Measurements from ENCODE around the gene MPP4. TPM values are rescaled to one million over a fixed set of nuclear protein-coding genes. Genes with fewer than 3 reads are reported as not detected.

MPP4 gene
- total RNA-seq, 1 experiment from 2014 or later, result not detected

- Mint-ChIP-seq H3K36me3 (ENCODE audit: insufficient read depth, unreplicated experiment) (no peaks in the 10 kb centered on the region), H3K4me3 (ENCODE audit: unreplicated experiment) (no peak overlapping the region), H3K27ac (ENCODE audit: low read depth, unreplicated experiment) (no peak overlapping the region), H3K4me1 (ENCODE audit: insufficient read depth, unreplicated experiment) (peaks cover 4% of the 10 kb centered on the region), H3K27me3 (ENCODE audit: insufficient read depth, unreplicated experiment) (no peaks in the 10 kb centered on the region), H3K9me3 (ENCODE audit: unreplicated experiment) (no peaks in the 10 kb centered on the region)
- DNase-seq (ENCODE audit: unreplicated experiment), result no peak
- ChIA-PET POLR2A (no interaction called here), CTCF (no interaction called here)
- intact Hi-C loops (cut with micrococcal nuclease), result no loop called here
- no peak for TF ChIP-seq CTCF (IDR thresholded peaks at IDR 0.05; ENCODE audit: unreplicated experiment)
- no TSS peak for BruUV-seq (replicated peaks)
Measured at GRCh38 chr2:201660293-201660895, 38.0 kb downstream of the MPP4 start.

DNA sequence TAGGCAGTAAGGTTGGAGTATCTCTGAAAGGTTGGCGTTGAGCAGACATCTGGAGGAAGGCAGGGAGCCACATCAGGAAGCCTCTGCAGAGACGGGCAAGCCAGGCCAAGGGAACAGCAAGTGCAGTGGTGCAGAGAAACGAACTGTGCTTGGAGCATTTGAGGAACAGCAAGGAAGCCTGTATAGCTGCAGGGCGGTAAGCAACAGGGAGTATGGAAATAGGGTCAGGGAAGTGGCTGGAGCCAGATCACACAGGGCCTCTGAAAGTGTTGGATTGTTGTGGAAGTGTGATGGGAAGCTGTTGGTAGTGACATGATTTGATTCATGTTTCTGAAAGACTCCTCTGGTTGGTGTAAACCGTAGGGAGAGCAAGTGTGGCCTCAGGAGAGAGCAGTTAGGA is 41.7 kb downstream of the MPP4 start:
- TF ChIP-seq CTCF (IDR thresholded peaks at IDR 0.05; ENCODE audit: unreplicated experiment), result no peak
- no TSS peak for BruUV-seq (replicated peaks)
- Mint-ChIP-seq H3K4me3 (ENCODE audit: unreplicated experiment) (no peak overlapping the region), H3K36me3 (ENCODE audit: insufficient read depth, unreplicated experiment) (no peaks in the 10 kb centered on the region), H3K27me3 (ENCODE audit: insufficient read depth, unreplicated experiment) (no peaks in the 10 kb centered on the region), H3K4me1 (ENCODE audit: insufficient read depth, unreplicated experiment) (peaks cover 14% of the 10 kb centered on the region), H3K9me3 (ENCODE audit: unreplicated experiment) (no peaks in the 10 kb centered on the region), H3K27ac (ENCODE audit: low read depth, unreplicated experiment) (no peak overlapping the region)
- no peak for DNase-seq (ENCODE audit: unreplicated experiment)
- intact Hi-C loops (cut with micrococcal nuclease), result no loop called here
- ChIA-PET POLR2A (interaction anchor here (0.7 kb wide), 1 partner anchor 23 kb away, joined by 3 read pairs; no protein-coding TSS in a partner anchor), CTCF (interaction anchor here (0.5 to 0.6 kb wide), 2 partner anchors 42 to 407 kb away, joined by 3 read pairs; no protein-coding TSS in a partner anchor)

DNA sequence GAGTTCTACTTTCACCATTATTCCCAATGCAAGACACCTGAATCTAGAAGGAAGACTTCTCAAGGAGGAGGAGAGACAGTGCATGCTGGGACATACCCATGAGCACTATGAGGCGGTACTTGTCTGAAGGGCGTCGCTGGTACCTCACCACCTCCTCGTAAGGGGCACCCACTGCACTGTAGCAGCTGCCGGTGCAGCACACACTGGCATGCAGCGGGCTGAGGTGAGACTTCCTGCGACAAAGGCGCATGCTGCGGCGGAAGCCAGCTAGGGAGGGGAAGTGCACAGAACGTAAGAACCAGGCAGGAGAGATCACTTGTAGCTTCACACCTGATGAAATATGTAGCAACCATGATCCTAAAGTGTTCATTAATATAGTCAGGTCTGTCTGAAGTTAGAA is 42.3 kb downstream of the MPP4 start:
- ChIA-PET CTCF (no interaction called here), POLR2A (interaction anchor here (1.4 kb wide), 1 partner anchor 12 kb away, joined by 3 read pairs; no protein-coding TSS in a partner anchor)
- Mint-ChIP-seq H3K36me3 (ENCODE audit: insufficient read depth, unreplicated experiment) (no peaks in the 10 kb centered on the region), H3K27me3 (ENCODE audit: insufficient read depth, unreplicated experiment) (no peaks in the 10 kb centered on the region), H3K27ac (ENCODE audit: low read depth, unreplicated experiment) (no peak overlapping the region), H3K4me3 (ENCODE audit: unreplicated experiment) (no peak overlapping the region), H3K4me1 (ENCODE audit: insufficient read depth, unreplicated experiment) (peaks cover 14% of the 10 kb centered on the region), H3K9me3 (ENCODE audit: unreplicated experiment) (no peaks in the 10 kb centered on the region)
- BruUV-seq (replicated peaks), result no TSS peak
- DNase-seq (ENCODE audit: unreplicated experiment), result no peak
- TF ChIP-seq CTCF (IDR thresholded peaks at IDR 0.05; ENCODE audit: unreplicated experiment), result no peak
- intact Hi-C loops (cut with micrococcal nuclease), result no loop called here

DNA sequence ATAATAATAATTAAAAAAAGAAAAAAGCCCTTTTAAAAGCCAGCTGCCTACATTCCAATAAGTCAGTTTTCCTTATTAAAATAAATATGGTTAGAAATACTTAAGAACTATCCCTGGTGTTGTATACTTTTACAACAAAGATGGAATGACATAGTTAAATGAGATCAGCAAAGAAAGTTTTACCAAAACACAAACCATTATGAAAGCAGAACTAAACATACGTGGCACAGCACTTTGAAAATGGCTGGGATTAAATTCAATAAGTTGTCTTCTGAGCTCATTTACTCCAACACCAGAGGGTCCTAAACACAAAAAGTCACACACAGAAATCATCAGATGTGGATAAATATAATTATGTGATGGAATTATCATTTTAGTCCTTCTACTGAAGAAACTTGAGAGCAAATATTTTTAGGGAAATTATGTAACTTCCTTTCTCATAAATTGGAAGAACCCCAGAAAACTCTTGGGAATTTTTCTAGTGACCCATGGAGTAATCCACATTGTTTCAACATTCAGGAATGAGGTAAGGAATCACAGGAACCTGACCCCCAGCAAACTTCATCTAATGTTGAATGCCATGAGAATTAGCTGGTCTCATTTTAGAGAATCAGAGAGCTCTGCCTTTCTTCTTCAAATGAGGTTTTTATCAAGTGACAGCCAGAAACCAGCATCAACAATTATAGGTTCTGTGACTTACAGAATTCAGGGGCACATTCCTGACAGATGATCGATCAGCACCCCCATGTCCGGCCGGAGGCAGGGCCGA is 43.6 kb downstream of the MPP4 start:
- intact Hi-C loops (cut with micrococcal nuclease), result no loop called here
- TF ChIP-seq CTCF (IDR thresholded peaks at IDR 0.05; ENCODE audit: unreplicated experiment), result no peak
- Mint-ChIP-seq H3K4me1 (ENCODE audit: insufficient read depth, unreplicated experiment) (peaks cover 14% of the 10 kb centered on the region), H3K27me3 (ENCODE audit: insufficient read depth, unreplicated experiment) (no peaks in the 10 kb centered on the region), H3K4me3 (ENCODE audit: unreplicated experiment) (no peak overlapping the region), H3K27ac (ENCODE audit: low read depth, unreplicated experiment) (no peak overlapping the region), H3K9me3 (ENCODE audit: unreplicated experiment) (no peaks in the 10 kb centered on the region), H3K36me3 (ENCODE audit: insufficient read depth, unreplicated experiment) (no peaks in the 10 kb centered on the region)
- CTCF ChIA-PET, result interaction anchor here (0.6 kb wide), 1 partner anchor 524 kb away, joined by 3 read pairs; no protein-coding TSS in a partner anchor
- POLR2A ChIA-PET, result interaction anchor here (1.4 kb wide), 1 partner anchor 10 kb away, joined by 3 read pairs; no protein-coding TSS in a partner anchor
- no TSS peak for BruUV-seq (replicated peaks)
- peak; percentile 64 for DNase-seq (ENCODE audit: unreplicated experiment)
